Stimulated activated CD8-positive, alpha-beta memory T cell treated with anti-CD3 and anti-CD28 coated beads, Interleukin-12 subunit alpha, Interleukin-12 subunit beta, amount 100 ng/mL, for 1 hour (primary cell): ENCODE results near the gene DISP2.

Source experiments
- DNase-seq: peaks from one replicate; pipeline ENCODE4 v3.0.0-alpha.2; 2020; ENCODE audit warnings: low read depth

Gene DISP2

DNA sequence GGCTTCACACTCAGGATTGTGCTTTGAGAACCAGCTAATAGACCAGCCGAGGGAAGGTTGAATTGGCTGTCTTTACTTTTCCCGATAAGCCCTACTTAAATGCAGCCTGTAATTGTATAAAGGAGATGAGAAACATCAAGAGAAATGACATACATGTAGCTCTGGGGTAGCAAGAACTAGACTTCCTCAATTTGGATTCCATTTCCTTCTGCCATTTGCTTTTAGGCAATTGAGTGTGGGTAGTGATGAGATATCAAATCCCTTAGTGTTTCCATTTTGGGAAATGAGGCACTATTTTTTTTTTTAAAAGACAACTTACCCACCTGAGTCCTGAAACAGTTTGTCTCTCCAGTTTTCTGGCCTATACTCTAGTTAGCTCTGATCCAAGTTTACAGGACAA lies 32.3 kb upstream of the DISP2 start:
- no peak for DNase-seq

GRCh38 chr15:40327457-40327856 lies 30.6 kb upstream of the DISP2 start:
- DNase-seq = no peak

DNA sequence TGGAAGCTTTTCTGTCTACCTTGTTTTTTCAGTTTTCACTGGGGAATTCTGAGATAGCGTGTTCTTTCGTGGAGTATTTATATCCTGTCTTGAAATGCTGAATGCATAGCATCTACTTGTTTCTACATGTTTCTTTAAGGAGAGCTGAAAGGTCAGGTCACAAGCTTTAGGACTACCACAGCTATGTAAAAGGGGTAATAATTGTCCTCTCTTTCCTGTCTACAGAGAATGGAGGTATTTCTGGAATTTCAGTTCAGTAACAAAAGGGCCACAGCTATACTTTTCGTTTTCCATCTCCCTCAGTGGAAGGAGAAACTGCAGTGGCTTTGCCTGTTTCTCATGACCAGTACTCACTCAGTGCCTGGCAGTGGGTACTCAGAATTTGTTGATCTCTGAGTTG lies 29.8 kb upstream of the DISP2 start:
- no peak for DNase-seq

DNA sequence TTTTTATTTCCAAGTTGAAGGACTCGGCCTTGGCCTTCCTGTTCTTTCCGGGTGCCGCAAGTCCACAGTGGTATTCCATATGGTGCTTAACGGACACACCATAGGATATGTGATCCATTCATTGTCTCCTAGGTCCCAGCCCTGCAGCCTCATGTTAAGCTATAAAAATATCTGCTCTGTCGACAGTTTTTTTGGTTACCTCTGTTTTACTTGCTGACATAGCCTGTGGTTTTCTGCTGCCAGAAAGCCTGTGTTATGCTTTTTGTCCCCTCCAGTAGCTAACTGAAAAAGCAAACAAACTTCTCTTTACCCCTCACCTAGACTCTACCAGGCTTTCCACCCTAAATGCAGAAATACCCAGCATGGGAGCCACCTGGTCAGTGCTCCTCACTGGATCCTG lies 29.3 kb upstream of the DISP2 start:
- DNase-seq = no peak

- DNase-seq = no peak
Measured at GRCh38 chr15:40329804-40330203, 28.2 kb upstream of the DISP2 start.

DNA sequence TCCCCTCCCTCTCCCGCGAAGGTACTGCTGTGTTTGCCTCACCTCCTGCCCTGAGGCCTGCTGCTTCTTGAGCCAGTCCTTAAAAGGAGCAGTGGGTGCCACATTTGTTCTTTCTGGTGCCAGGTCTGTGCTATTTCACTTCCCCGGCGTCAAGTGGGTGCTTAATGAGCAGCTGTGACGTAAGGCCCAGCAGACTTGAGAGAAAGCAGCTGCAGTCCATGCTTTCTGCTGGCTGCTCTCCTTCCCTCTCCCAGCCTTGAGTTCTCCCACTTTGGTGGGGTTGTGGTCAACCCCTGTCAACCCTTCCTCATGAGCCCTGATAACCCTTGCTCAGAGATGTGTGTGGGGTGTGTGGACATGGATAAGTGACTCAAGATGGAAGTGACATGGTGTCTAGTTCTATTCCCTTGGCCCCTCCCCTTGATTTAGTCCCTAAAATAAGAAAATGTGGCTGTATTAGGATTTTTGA lies 27.6 kb upstream of the DISP2 start:
- DNase-seq = no peak

- DNase-seq = no peak
Measured at GRCh38 chr15:40331026-40331425, 27.0 kb upstream of the DISP2 start.

GRCh38 chr15:40331637-40332036 lies 26.4 kb upstream of the DISP2 start:
- no peak for DNase-seq

DNA sequence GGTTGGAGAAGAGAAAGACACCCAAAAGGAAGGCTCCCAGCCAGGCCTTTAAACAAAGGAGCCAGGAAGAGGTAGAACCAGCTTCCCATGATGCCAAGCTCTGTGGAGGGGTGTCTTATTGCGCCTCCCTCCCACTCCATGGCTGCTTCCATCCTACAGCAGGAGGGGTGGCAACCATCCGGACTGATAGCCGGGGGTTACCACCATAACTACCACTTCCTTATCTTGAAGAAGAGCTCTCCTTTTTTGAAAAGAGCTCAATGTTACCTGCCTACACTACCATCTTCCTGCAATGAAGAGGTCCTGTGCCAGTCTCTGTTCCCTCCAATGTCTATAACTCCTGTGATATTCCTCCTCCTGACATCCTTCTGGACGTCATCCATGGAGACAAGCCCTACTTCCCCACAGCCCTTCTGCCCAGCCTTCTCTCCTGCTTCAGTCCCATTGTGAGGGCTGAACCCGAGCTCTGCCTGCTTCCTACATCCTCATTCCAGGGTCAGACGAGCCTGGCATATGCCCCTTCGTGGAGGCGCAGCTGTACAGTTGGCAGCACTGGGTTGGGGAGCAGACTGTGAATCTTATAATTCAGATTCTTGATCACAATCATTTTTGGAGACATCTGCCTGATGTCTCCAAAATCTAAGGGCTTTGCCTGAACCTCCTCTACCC lies 25.8 kb upstream of the DISP2 start:
- DNase-seq = no peak

GRCh38 chr15:40333922-40334492 lies 24.0 kb upstream of the DISP2 start:
- no peak for DNase-seq

DNA sequence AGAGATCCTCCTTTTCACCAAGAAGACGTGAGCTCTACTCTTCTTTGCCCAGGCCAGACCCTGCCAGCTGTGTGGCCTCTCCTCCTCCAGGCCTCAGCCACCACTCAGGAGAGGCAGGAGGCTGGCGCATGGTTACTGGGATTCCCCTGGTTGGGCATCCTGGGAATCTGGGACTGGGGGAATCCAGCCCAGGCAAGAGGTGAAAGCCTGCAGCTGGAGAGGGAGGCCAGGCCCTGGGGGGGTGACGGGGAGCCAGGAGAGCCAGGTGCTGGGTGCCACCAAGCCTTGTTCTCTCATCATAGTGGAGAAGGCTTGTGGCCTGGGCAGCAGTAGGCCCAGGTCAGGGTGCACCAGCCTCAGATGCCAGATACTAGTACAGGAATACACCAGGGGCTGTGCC lies 23.5 kb upstream of the DISP2 start:
- DNase-seq = no peak

- DNase-seq = no peak
Measured at GRCh38 chr15:40334941-40335795, 22.9 kb upstream of the DISP2 start.

DNA sequence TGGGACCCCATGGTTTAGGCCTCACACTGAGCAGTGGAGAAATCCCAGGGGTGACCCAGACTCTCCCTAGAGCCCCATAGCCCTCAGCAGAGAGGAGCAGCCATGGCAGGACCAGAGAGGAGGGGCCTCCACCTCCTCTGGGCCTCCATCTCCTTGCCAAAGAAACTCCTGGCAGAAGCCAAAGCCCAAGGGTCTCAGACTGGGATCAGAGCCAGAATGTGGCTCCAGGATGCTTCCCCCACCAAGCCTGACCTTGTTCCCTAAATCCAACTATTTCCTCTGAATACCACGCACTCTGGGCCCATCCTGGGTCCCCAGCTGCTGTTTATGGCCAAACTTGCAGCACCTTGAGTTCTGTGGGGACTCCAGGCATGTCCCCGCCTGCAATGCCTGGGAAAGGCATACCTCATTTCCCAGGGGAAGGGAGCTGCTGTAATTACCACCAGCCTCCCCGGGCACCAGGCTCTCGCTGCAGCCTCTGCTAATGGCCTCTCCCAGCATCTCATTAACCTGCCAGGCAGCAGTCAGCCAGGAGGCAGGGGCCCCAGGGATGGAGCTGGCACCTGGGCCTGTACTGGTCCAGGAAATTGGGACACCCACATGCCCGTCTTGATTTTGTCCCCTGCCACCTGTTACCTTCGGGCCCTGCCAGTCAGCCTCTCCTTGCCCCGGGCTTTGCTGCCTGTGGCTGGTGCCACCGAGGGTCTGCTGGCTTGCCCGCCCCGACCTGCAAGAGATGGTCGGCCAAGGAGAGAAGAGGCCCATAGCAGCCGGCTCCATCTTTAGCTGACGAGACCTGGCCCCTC lies 21.9 kb upstream of the DISP2 start:
- no peak for DNase-seq

- no peak for DNase-seq
Measured at GRCh38 chr15:40336744-40337122, 21.3 kb upstream of the DISP2 start.

GRCh38 chr15:40337597-40337996 lies 20.4 kb upstream of the DISP2 start:
- no peak for DNase-seq

DNA sequence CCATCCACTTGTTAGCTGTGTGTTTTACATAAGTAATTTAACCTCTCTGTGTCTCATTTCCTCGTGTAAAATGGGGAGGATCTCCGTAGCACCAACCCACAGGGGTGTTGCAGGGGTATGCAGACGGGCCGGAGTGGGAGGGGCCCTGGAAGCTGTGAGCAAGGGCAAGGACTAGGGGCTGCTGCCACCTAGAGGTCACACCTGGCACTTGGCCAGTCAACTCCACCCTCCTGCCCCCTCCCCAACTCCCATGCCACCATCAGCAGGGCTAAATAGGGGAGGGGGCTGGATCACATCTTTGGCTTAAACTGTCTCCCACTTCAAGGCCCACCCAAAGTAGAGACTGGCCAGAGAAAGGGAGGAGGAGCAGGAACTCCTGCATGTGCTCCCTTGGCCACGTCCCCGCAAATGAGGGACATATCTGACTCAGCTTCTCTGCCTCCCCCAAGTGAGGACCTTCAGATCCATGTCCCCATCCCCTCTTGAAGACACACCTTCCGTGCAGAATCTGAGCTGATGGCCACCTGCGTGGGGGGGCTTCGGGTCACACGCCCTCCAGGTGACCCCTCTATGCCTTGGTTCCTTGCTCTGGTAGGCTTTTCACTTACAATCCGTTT lies 19.9 kb upstream of the DISP2 start:
- DNase-seq = peak; percentile 67

- DNase-seq = no peak
Measured at GRCh38 chr15:40338921-40339620, 18.9 kb upstream of the DISP2 start.

- DNase-seq = no peak
Measured at GRCh38 chr15:40339621-40339945, 18.4 kb upstream of the DISP2 start.

DNA sequence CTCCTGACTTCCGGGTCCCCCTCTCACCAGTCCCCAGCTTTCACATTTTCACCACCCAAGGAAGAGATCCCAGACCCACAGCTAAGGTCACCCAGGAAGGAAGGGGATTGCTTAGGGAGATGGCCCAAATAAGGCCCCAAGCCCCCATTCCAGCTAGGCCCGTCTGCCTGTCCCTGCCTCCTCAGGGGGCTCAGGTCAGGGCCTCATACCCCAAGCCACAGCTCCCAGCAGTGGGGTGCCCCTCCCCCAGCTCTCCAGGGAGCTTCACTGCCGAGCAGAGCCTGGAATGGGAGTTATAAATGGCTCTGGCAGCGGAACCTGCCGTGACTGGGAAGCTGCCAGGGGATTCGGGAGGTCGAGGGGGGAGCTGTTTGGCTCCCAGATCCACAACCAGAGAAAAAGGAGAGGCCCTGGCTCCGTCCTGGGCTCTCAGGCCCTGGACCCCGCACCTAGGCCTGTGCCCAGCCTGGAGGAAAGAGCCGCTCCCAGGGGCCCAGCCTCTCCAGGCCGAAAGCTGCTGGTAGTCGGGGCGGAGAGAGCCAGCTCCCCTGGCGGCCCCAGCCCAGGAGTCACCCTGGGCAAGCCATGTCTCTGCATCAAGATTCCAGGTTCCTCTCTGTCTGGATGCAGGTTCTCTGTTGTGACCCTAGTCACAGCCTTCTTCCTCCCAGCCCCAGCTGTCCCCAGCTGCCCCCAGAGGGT lies 17.8 kb upstream of the DISP2 start:
- DNase-seq = no peak

DNA sequence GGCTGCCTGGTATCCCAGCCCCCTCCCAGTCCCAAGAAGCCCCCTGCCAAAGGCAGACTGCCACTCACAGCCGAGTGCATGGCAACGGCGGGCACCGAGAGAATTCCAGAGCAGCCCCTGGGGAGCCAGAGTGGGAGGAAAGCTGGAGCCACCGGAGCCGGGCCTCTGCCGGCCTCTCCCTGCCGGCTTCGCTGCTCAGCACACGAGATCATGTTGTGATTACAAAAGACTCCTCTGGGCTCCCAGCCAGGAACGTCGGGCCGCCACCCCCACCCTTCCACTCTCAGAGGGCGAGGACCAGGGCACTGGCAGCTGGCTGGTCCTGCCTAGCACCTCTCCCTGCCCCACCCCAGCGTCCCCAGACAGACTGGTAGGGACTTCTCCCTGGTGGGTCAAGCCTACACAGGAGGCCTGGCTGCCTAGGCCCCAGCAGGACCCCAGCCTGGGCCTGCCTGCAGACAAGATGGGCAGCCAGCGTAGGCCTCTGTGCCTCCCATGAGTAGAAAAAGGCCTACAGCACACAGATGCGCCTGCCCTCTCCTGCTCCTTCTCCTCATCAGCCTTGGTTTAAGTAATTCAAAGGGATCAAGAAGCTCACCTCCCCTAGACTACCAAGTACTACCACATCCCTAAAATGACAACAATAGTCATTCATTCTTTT lies 17.1 kb upstream of the DISP2 start, which contains the start of gene CCDC9B:
Gene CCDC9B, minus strand, starts transcription at position 200 of the 661 bp plus-strand sequence. Its CDS starts 120 bp downstream, at position 80.
- no peak for DNase-seq
